Forelimb muscle (tissue), 1 donor: ENCODE data around the gene FEM1A. TPM values are rescaled to one million over a fixed set of nuclear protein-coding genes. Genes with fewer than 3 reads are reported as not detected.
"Not testable (repeated sequence)": the region's sequence is repeated elsewhere in the genome, so short reads cannot be mapped to it uniquely, and the experiment has no call there.

Experiments used
- DNase-seq: peaks from one replicate; pipeline ENCODE4 v3.0.0-alpha.2; 2013; ENCODE audit warnings: low read depth
- polyA plus RNA-seq: library from polyadenylated mRNA; unstranded; fragments of 120-200 nt; gene quantifications from one replicate; pipeline ENCODE4 v1.2.1, GENCODE V29; 2013; ENCODE audit not compliant: insufficient read length

Gene FEM1A
- polyA plus RNA-seq, 1 donor = 3.2 TPM

GRCh38 chr19:4814625-4815425 is 23.3 kb downstream of the FEM1A start:
- no peak for DNase-seq

- DNase-seq = peak; percentile 84
Measured at GRCh38 chr19:4815426-4816201, 24.1 kb downstream of the FEM1A start.

- no peak for DNase-seq
Measured at GRCh38 chr19:4816202-4816949, 24.8 kb downstream of the FEM1A start.

GRCh38 chr19:4816950-4817278 is 25.4 kb downstream of the FEM1A start:
- DNase-seq = no peak

- DNase-seq = no peak
Measured at GRCh38 chr19:4817467-4818277, 26.1 kb downstream of the FEM1A start.

- DNase-seq = no peak
Measured at GRCh38 chr19:4821265-4821664, 29.7 kb downstream of the FEM1A start.

GRCh38 chr19:4822354-4822753 is 30.8 kb downstream of the FEM1A start:
- not testable (repeated sequence) for DNase-seq

- no peak for DNase-seq
Measured at GRCh38 chr19:4823577-4823976, 32.0 kb downstream of the FEM1A start.

GRCh38 chr19:4829001-4829712 is 37.6 kb downstream of the FEM1A start:
- DNase-seq = no peak

- DNase-seq = no peak
Measured at GRCh38 chr19:4830332-4830731, 38.8 kb downstream of the FEM1A start.

- no peak for DNase-seq
Measured at GRCh38 chr19:4830768-4831265, 39.3 kb downstream of the FEM1A start.

- DNase-seq = no peak
Measured at GRCh38 chr19:4831304-4831978, 39.9 kb downstream of the FEM1A start, which contains the start of gene TICAM1. Gene TICAM1 (minus strand): TSS chr19:4831712. CDS start chr19:4818377, 13,335 bp downstream.

- not testable (repeated sequence) for DNase-seq
Measured at GRCh38 chr19:4831979-4832340, 40.4 kb downstream of the FEM1A start.

GRCh38 chr19:4832776-4833175 is 41.2 kb downstream of the FEM1A start:
- no peak for DNase-seq

- DNase-seq = no peak
Measured at GRCh38 chr19:4839192-4839591, 47.7 kb downstream of the FEM1A start.

- no peak for DNase-seq
Measured at GRCh38 chr19:4843647-4843965, 52.1 kb downstream of the FEM1A start.

- DNase-seq = no peak
Measured at GRCh38 chr19:4844348-4845179, 53.0 kb downstream of the FEM1A start.

- DNase-seq = not testable (repeated sequence)
Measured at GRCh38 chr19:4845975-4846374, 54.4 kb downstream of the FEM1A start.
